Measurements from ENCODE around the gene HTR3C. TPM values are rescaled to one million over a fixed set of nuclear protein-coding genes. Genes with fewer than 3 reads are reported as not detected.

Gene HTR3C
- total RNA-seq, 1 experiment from 2014 or later, result not detected

DNA sequence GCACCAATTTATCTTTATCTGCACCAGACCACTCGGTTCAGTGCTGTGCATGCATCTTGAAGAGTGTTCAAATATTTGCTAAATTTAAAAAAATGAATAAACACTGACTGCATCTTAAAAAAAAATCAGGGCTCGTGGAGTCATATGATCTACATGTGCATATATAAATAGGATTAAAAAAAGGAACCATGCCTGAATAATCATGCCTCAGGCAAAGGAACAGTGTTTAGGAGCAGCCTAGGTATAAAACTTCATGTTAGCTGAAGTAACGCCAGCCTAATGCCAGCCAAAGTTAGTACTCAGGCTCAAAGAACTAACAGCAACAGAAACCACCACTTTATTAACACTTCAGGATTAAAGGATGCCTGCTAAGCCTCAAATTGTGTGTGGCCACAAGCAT lies 44.7 kb upstream of the HTR3C start:
- H3K27ac ChIP-seq (ENCODE audit: low read depth, low read length), result no peak overlapping the region
- no peak for DNase-seq (ENCODE audit: low read depth, low spot score)
- H3K4me1 ChIP-seq (ENCODE audit: control insufficient read depth in 1 of 2, insufficient read depth in 2 of 2, low read length in 2 of 2), result peaks cover 14 to 20% of the 10 kb centered on the region in 2 experiments
- H3K9me3 ChIP-seq (ENCODE audit: control insufficient read depth in 1 of 2, insufficient read depth in 1 of 2, low read depth in 1 of 2, low read length in 2 of 2), result no peaks in the 10 kb centered on the region
- TF ChIP-seq SP1 (IDR thresholded peaks at IDR 0.05; ENCODE audit: low read depth) (no peak), POLR2AphosphoS5 (IDR thresholded peaks at IDR 0.05; ENCODE audit: low read depth, low read length) (no peak), YY1 (IDR thresholded peaks at IDR 0.05; ENCODE audit: extremely low read depth, insufficient replicate concordance, low read depth, low read length) (no peak), RAD21 (IDR thresholded peaks at IDR 0.05; ENCODE audit: low read depth) (no peak), POLR2A (IDR thresholded peaks at IDR 0.05; ENCODE audit: borderline replicate concordance, extremely low read depth, insufficient read depth, insufficient read length) (no peak)
- TF ChIP-seq, protein P1, sequence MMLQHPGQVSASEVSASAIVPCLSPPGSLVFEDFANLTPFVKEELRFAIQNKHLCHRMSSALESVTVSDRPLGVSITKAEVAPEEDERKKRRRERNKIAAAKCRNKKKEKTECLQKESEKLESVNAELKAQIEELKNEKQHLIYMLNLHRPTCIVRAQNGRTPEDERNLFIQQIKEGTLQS (IDR thresholded peaks at IDR 0.05), result no peak
- TF ChIP-seq, protein P2, sequence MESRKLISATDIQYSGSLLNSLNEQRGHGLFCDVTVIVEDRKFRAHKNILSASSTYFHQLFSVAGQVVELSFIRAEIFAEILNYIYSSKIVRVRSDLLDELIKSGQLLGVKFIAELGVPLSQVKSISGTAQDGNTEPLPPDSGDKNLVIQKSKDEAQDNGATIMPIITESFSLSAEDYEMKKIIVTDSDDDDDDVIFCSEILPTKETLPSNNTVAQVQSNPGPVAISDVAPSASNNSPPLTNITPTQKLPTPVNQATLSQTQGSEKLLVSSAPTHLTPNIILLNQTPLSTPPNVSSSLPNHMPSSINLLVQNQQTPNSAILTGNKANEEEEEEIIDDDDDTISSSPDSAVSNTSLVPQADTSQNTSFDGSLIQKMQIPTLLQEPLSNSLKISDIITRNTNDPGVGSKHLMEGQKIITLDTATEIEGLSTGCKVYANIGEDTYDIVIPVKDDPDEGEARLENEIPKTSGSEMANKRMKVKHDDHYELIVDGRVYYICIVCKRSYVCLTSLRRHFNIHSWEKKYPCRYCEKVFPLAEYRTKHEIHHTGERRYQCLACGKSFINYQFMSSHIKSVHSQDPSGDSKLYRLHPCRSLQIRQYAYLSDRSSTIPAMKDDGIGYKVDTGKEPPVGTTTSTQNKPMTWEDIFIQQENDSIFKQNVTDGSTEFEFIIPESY (IDR thresholded peaks at IDR 0.05; ENCODE audit: extremely low read depth, insufficient replicate concordance, low read length), result no peak
- CTCF ChIA-PET, result no interaction called here
- H3K4me2 ChIP-seq (ENCODE audit: low read length), result no peak overlapping the region
- H3K36me3 ChIP-seq (ENCODE audit: control insufficient read depth in 1 of 2, insufficient read depth in 2 of 2, low read length in 2 of 2), result no peaks in the 10 kb centered on the region
- H3K9me2 ChIP-seq (ENCODE audit: insufficient read depth), result no peaks in the 10 kb centered on the region
- no peaks in the 10 kb centered on the region for H4K20me1 ChIP-seq (ENCODE audit: insufficient read depth)
- no peaks in the 10 kb centered on the region for H3K27me3 ChIP-seq (ENCODE audit: insufficient read depth, low read length)
- H3K4me3 ChIP-seq (replicated peaks in 1 of 2; ENCODE audit: low read depth in 1 of 2, low read length in 2 of 2), result no peak overlapping the region
- H2AFZ ChIP-seq (ENCODE audit: low read depth, low read length, poor library complexity, severe bottlenecking), result no peak overlapping the region
- ATAC-seq, result no peak
- no peak overlapping the region for H3K9ac ChIP-seq (ENCODE audit: low read length)
- no TSS peak for BruUV-seq (replicated peaks)
- H3K79me2 ChIP-seq (ENCODE audit: insufficient read depth, low read length), result no peaks in the 10 kb centered on the region
- intact Hi-C loops (cut with micrococcal nuclease), result no loop called here
- RAD21 ChIA-PET (ENCODE audit: low non-redundant PET in 1 of 2, low total read pairs in 2 of 2, uncharacterized antibody in 2 of 2, unreplicated experiment in 2 of 2), result no interaction called here
- POLR2A ChIA-PET, result no interaction called here
